Measurements from ENCODE around the gene UTP25.

Gene UTP25

DNA sequence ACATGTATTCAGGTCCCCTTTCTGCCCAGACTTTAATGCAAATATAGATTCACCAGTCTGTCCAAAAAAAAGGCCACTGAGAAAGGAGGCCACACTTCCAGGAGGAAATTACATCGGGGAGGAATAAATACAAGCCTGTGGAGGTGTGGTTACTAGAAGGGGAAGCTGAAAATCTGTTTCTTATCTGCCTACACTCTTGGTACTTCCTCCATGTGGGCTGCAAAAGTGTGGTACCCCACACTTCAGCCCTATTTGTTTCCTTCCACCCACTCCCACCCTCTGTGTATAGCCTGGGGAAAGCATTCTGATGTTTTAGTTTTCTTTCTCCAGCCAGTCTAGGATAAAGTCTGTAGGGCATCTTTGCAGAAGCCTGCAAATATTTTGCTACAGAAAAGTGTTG lies 38.4 kb downstream of the UTP25 start:
- no peak overlapping the region for H3K4me2 ChIP-seq (ENCODE audit: low read depth, low read length, poor library complexity, severe bottlenecking)
- TF ChIP-seq EZH2phosphoT487 (IDR thresholded peaks at IDR 0.05; ENCODE audit: borderline replicate concordance) (no peak), CTCF (conservative IDR thresholded peaks at IDR 0.05; ENCODE audit: low read length) (no peak)
- H3K27me3 ChIP-seq (ENCODE audit: insufficient read depth, low read length, poor library complexity, severe bottlenecking) = no peaks in the 10 kb centered on the region
- H3K4me3 ChIP-seq (ENCODE audit: low read length, poor library complexity, severe bottlenecking) = no peak overlapping the region
- H3F3A ChIP-seq (ENCODE audit: low read depth) = no peaks in the 10 kb centered on the region
- no peaks in the 10 kb centered on the region for H3K9me3 ChIP-seq (ENCODE audit: insufficient read depth, low read depth, low read length)
- no peaks in the 10 kb centered on the region for H3K4me1 ChIP-seq (ENCODE audit: insufficient read depth, low read length, poor library complexity, severe bottlenecking)
- H2AFZ ChIP-seq (ENCODE audit: low read length) = no peak overlapping the region
- no peaks in the 10 kb centered on the region for H3K9me2 ChIP-seq (replicated peaks; ENCODE audit: low read depth, low read length)
- no peaks in the 10 kb centered on the region for H4K20me1 ChIP-seq (ENCODE audit: insufficient read depth, low read length, poor library complexity, severe bottlenecking)
- H3K79me2 ChIP-seq (ENCODE audit: insufficient read depth, low read length) = no peaks in the 10 kb centered on the region
- H3K36me3 ChIP-seq (ENCODE audit: insufficient read depth, low read length) = no peaks in the 10 kb centered on the region
- no peak overlapping the region for H3K9ac ChIP-seq (ENCODE audit: low read depth, low read length, poor library complexity, severe bottlenecking)

- no peak overlapping the region for H3K4me2 ChIP-seq (ENCODE audit: low read depth, low read length, poor library complexity, severe bottlenecking)
- H4K20me1 ChIP-seq (ENCODE audit: insufficient read depth, low read length, poor library complexity, severe bottlenecking) = no peaks in the 10 kb centered on the region
- H3K36me3 ChIP-seq (ENCODE audit: insufficient read depth, low read length) = no peaks in the 10 kb centered on the region
- H3K9me3 ChIP-seq (ENCODE audit: insufficient read depth, low read depth, low read length) = no peaks in the 10 kb centered on the region
- H2AFZ ChIP-seq (ENCODE audit: low read length) = no peak overlapping the region
- H3K79me2 ChIP-seq (ENCODE audit: insufficient read depth, low read length) = no peaks in the 10 kb centered on the region
- H3K4me3 ChIP-seq (ENCODE audit: low read length, poor library complexity, severe bottlenecking) = no peak overlapping the region
- H3K9me2 ChIP-seq (replicated peaks; ENCODE audit: low read depth, low read length) = no peaks in the 10 kb centered on the region
- H3K9ac ChIP-seq (ENCODE audit: low read depth, low read length, poor library complexity, severe bottlenecking) = no peak overlapping the region
- TF ChIP-seq EZH2phosphoT487 (IDR thresholded peaks at IDR 0.05; ENCODE audit: borderline replicate concordance) = no peak
- no peaks in the 10 kb centered on the region for H3K4me1 ChIP-seq (ENCODE audit: insufficient read depth, low read length, poor library complexity, severe bottlenecking)
- H3F3A ChIP-seq (ENCODE audit: low read depth) = no peaks in the 10 kb centered on the region
- H3K27me3 ChIP-seq (ENCODE audit: insufficient read depth, low read length, poor library complexity, severe bottlenecking) = no peaks in the 10 kb centered on the region
These were observed 41.7 kb downstream of the UTP25 start for GRCh38 chr1:209869291-209870149.

DNA sequence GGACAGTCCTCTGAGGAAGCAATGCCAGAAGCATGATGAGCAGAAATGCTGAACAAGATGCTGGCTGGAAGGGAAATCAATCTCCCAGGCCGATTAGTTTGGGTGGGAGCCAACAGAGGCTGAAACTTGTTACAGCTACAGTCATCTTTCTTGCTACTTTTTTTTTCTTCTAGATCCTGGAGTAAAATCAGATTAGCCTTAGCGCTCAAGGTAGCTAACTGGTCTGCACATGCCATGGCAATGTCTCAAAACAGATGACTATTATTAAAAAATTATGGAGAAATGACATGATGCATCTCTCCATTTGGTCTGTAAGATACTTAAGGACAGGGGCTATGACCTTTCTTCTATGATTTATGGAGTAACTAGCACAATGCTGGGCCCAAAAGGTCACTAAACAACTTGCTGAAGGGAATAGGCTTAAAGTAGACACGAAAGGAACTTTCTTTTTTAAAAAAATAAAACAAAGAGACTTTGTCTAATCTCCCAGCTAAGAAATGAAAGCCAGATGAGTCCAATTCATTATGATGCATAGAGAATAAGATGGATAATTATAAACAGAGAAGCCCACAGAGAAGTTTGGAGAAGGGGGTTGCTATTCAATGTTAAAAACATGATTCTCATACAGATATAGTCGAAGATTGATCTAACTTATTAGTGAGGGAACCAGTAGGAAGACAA lies 42.5 kb downstream of the UTP25 start:
- TF ChIP-seq EZH2phosphoT487 (IDR thresholded peaks at IDR 0.05; ENCODE audit: borderline replicate concordance) = no peak
- TF ChIP-seq CTCF (conservative IDR thresholded peaks at IDR 0.05; ENCODE audit: low read length) = no peak
- no peak overlapping the region for H3K4me2 ChIP-seq (ENCODE audit: low read depth, low read length, poor library complexity, severe bottlenecking)
- H2AFZ ChIP-seq (ENCODE audit: low read length) = no peak overlapping the region
- H3F3A ChIP-seq (ENCODE audit: low read depth) = no peaks in the 10 kb centered on the region
- no peaks in the 10 kb centered on the region for H4K20me1 ChIP-seq (ENCODE audit: insufficient read depth, low read length, poor library complexity, severe bottlenecking)
- H3K9me3 ChIP-seq (ENCODE audit: insufficient read depth, low read depth, low read length) = no peaks in the 10 kb centered on the region
- H3K27me3 ChIP-seq (ENCODE audit: insufficient read depth, low read length, poor library complexity, severe bottlenecking) = no peaks in the 10 kb centered on the region
- H3K79me2 ChIP-seq (ENCODE audit: insufficient read depth, low read length) = no peaks in the 10 kb centered on the region
- H3K9me2 ChIP-seq (replicated peaks; ENCODE audit: low read depth, low read length) = no peaks in the 10 kb centered on the region
- H3K9ac ChIP-seq (ENCODE audit: low read depth, low read length, poor library complexity, severe bottlenecking) = no peak overlapping the region
- H3K36me3 ChIP-seq (ENCODE audit: insufficient read depth, low read length) = no peaks in the 10 kb centered on the region
- no peak overlapping the region for H3K4me3 ChIP-seq (ENCODE audit: low read length, poor library complexity, severe bottlenecking)
- H3K4me1 ChIP-seq (ENCODE audit: insufficient read depth, low read length, poor library complexity, severe bottlenecking) = no peaks in the 10 kb centered on the region
